K562 (cell line): Measurements from ENCODE around the gene LRP6. TPM values are rescaled to one million over a fixed set of nuclear protein-coding genes. Genes with fewer than 3 reads are reported as not detected.

Experiments used
- ATAC-seq: fragments of 200-7000 bp; cut with Tn5 transposase; 3 replicates; pipeline ENCODE4 v1.9.1; 2020; ENCODE audit warnings: moderate library complexity
- BruUV-seq: library from RNA; stranded (reverse); fragments of 400-500 nt; replicated peaks from 2 replicates; lab custom pipeline; 2021; lab: Mats Ljungman, UMichigan
- CTCF ChIA-PET: fragments of 300-600 bp; formaldehyde crosslinking; extraction: SDS; loops from one replicate; lab custom pipeline; 2021; ENCODE audit warnings: low intra/inter-chr PET ratio; lab: Yijun Ruan, JAX
- POLR2A ChIA-PET: fragments of 300-600, 350-650 bp; sonication (Branson Sonifier 250); formaldehyde crosslinking; extraction: SDS; loops from one replicate; lab custom pipeline; 2021; ENCODE audit warnings: antibody characterized with exemption, inconsistent platforms; lab: Yijun Ruan, JAX
- DNase-seq, 4 experiments: peaks; one replicate each; pipeline versions ENCODE4 v3.0.0 to v3.0.0-alpha.2; 2011 to 2018; ENCODE audit warnings: low spot score in 3 of 4, mixed read lengths in 3 of 4; ENCODE audit errors: extremely low read depth in 1 of 4
- FAIRE-seq: peaks from 2 replicates; lab custom pipeline; 2011; peaks lifted over from hg19 to GRCh38; lab: Jason Lieb, UNC
- H2AFZ ChIP-seq: 2 replicates; pipeline ENCODE4 v1.6.0; 2011; ENCODE audit warnings: low read depth, low read length, control low read depth, inconsistent platforms
- H3K27ac ChIP-seq: fragments of 200-600 bp; 3 replicates; pipeline ENCODE4 v1.8.0; 2011; ENCODE audit warnings: low read depth, mild to moderate bottlenecking, control low read depth, inconsistent platforms, low read length, moderate library complexity, mixed read lengths; ENCODE audit errors: extremely low read depth
- H3K27me3 ChIP-seq, 2 experiments: fragments of 300-600 bp in 1 of 2; 2 replicates in 1 of 2; 3 replicates in 1 of 2; pipeline versions ENCODE4 v1.6.0 to v1.8.0; 2011; ENCODE audit warnings: inconsistent platforms in 2 of 2, low read length in 2 of 2, mild to moderate bottlenecking in 1 of 2, mixed read lengths in 1 of 2, moderate library complexity in 1 of 2; ENCODE audit not compliant: control insufficient read depth in 2 of 2, insufficient read depth in 2 of 2
- H3K36me3 ChIP-seq: fragments of 300-600 bp; 3 replicates; pipeline ENCODE4 v1.8.0; 2011; ENCODE audit warnings: mild to moderate bottlenecking, low read length, inconsistent platforms; ENCODE audit not compliant: control insufficient read depth, insufficient read depth
- H3K4me1 ChIP-seq, 2 experiments: fragments of 200-600 bp in 1 of 2; replicated peaks in 1 of 2; 2 replicates in 1 of 2; 3 replicates in 1 of 2; pipeline versions ENCODE4 v1.5.1 to v1.8.0; 2011; ENCODE audit warnings: inconsistent platforms in 2 of 2, low read length in 2 of 2, mild to moderate bottlenecking in 1 of 2, mixed read lengths in 1 of 2, moderate library complexity in 1 of 2; ENCODE audit not compliant: control insufficient read depth in 2 of 2, insufficient read depth in 2 of 2
- H3K4me2 ChIP-seq: 2 replicates; pipeline ENCODE4 v1.6.1; 2011; ENCODE audit warnings: low read length, control low read depth, inconsistent platforms, mixed read lengths; ENCODE audit not compliant: insufficient read depth
- H3K4me3 ChIP-seq: fragments of 200-600 bp; sonication (generic), shearing (Covaris generic); 2 replicates; pipeline ENCODE4 v1.5.1; 2016; ENCODE audit warnings: control low read depth, inconsistent platforms
- H3K79me2 ChIP-seq: fragments of 200-600 bp; 3 replicates; pipeline ENCODE4 v1.8.0; 2011; ENCODE audit warnings: low read length, inconsistent platforms; ENCODE audit not compliant: control insufficient read depth, insufficient read depth
- H3K9ac ChIP-seq, 2 experiments: 2 replicates each; pipeline versions ENCODE4 v1.6.0 to v1.6.1; 2011; ENCODE audit warnings: low read depth in 2 of 2, low read length in 2 of 2, control low read depth in 1 of 2, inconsistent platforms in 1 of 2, mild to moderate bottlenecking in 1 of 2, mixed read lengths in 1 of 2; ENCODE audit not compliant: insufficient read depth in 1 of 2
- H3K9me1 ChIP-seq: one replicate; pipeline ENCODE4 v1.6.0; 2011; ENCODE audit warnings: inconsistent platforms, mild to moderate bottlenecking, low read length, moderate library complexity; ENCODE audit not compliant: control insufficient read depth, insufficient read depth
- H3K9me3 ChIP-seq: replicated peaks from 2 replicates; pipeline ENCODE4 v1.5.1; 2011; ENCODE audit warnings: low read depth, low read length, inconsistent platforms; ENCODE audit not compliant: control insufficient read depth, insufficient read depth
- H4K20me1 ChIP-seq: replicated peaks from 2 replicates; pipeline ENCODE4 v1.6.1; 2011; ENCODE audit warnings: low read length, inconsistent platforms, mixed read lengths; ENCODE audit not compliant: control insufficient read depth, insufficient read depth
- BRD9 ChIP-seq: fragments of 450-650 bp; IDR thresholded peaks from 2 replicates; pipeline ENCODE4 v1.6.1; 2018; ENCODE audit warnings: low read depth; ENCODE audit not compliant: partially characterized antibody
- EGR1 ChIP-seq: fragments of 450-650 bp; conservative IDR thresholded peaks from 2 replicates; pipeline ENCODE4 v1.6.1; 2017; ENCODE audit warnings: mild to moderate bottlenecking
- FOSL1 ChIP-seq: fragments of 200-800 bp; sonication (Bioruptor generic); conservative IDR thresholded peaks from 2 replicates; pipeline ENCODE4 v1.6.1; 2016; ENCODE audit warnings: missing genetic modification characterization, missing compliant biosample characterization
- GATAD2B ChIP-seq: fragments of 450-650 bp; IDR thresholded peaks from 2 replicates; pipeline ENCODE4 v1.6.1; 2017; ENCODE audit warnings: mild to moderate bottlenecking, borderline replicate concordance
- HMG20A ChIP-seq: fragments of 450-650 bp; formaldehyde crosslinking; conservative IDR thresholded peaks from 2 replicates; pipeline ENCODE4 v1.4.0; 2020; ENCODE audit warnings: mild to moderate bottlenecking, mixed read lengths
- LEF1 ChIP-seq: fragments of 450-650 bp; IDR thresholded peaks from 2 replicates; pipeline ENCODE4 v1.6.1; 2016; ENCODE audit warnings: mild to moderate bottlenecking
- MED1 ChIP-seq: sonication (generic); formaldehyde crosslinking; IDR thresholded peaks from 2 replicates; pipeline ENCODE4 v1.8.1; 2023; ENCODE audit warnings: missing genetic modification reagents, borderline replicate concordance
- MIER1 ChIP-seq: fragments of 450-650 bp; IDR thresholded peaks from 2 replicates; pipeline ENCODE4 v1.6.1; 2016; ENCODE audit warnings: antibody characterized with exemption, mild to moderate bottlenecking, low read depth
- NCOA1 ChIP-seq: fragments of 450-650 bp; IDR thresholded peaks from 2 replicates; pipeline ENCODE4 v1.6.1; 2016; ENCODE audit warnings: low read depth
- NKRF ChIP-seq: fragments of 450-650 bp; IDR thresholded peaks from 2 replicates; pipeline ENCODE4 v1.6.1; 2016; ENCODE audit warnings: borderline replicate concordance
- NUFIP1 ChIP-seq: fragments of 450-650 bp; IDR thresholded peaks from 2 replicates; pipeline ENCODE4 v1.6.1; 2018; ENCODE audit not compliant: partially characterized antibody
- PURB ChIP-seq: sonication (generic); formaldehyde crosslinking; IDR thresholded peaks from 2 replicates; pipeline ENCODE4 v1.9.0; 2021; ENCODE audit warnings: low read depth, mild to moderate bottlenecking, missing genetic modification reagents
- SAFB2 ChIP-seq: fragments of 200-400 bp; formaldehyde crosslinking; IDR thresholded peaks from 2 replicates; pipeline ENCODE4 v1.6.1; 2018; ENCODE audit warnings: borderline replicate concordance, low read length, low read depth, moderate library complexity; ENCODE audit not compliant: severe bottlenecking
- TCF3 ChIP-seq: sonication (generic); formaldehyde crosslinking; IDR thresholded peaks from 2 replicates; pipeline ENCODE4 v1.4.0; 2020; ENCODE audit warnings: mild to moderate bottlenecking, missing genetic modification reagents
- U2AF2 ChIP-seq: fragments of 200-400 bp; formaldehyde crosslinking; optimal IDR thresholded peaks from 2 replicates; pipeline ENCODE3; 2017; ENCODE audit warnings: low read depth, mild to moderate bottlenecking, low read length
- ZNF408 ChIP-seq: fragments of 250-450 bp; sonication (Bioruptor Pico); IDR thresholded peaks from 2 replicates; pipeline ENCODE4 v1.4.0; 2020; ENCODE audit warnings: low read depth, mild to moderate bottlenecking, moderate library complexity
- whole genome bisulfite sequencing: fragments of 100-300 bp; shearing (Covaris generic); methylation state at CpG from one replicate; pipeline ENCODE4 v1.1.6; 2016; ENCODE audit warnings: low coverage, mixed read lengths; ENCODE audit not compliant: insufficient coverage; ENCODE audit errors: missing lambda C conversion rate; 5-methylcytosine and 5-hydroxymethylcytosine counted together
- in situ Hi-C: fragments of 300-500 bp; cut with MboI; formaldehyde crosslinking; loops from 4 replicates; pipeline ENCODE4 v1.15.0; 2018; ENCODE audit warnings: inconsistent platforms, mixed read lengths
- intact Hi-C: fragments of 100-400 bp; cut with micrococcal nuclease; formaldehyde crosslinking; loops from 2 replicates; pipeline ENCODE4 v1.14.2; 2022
- polyA plus RNA-seq, 8 experiments: library from polyadenylated mRNA; depleted of rRNA in 4 of 8; stranded (reverse) in 5 of 8; unstranded in 3 of 8; fragments of >200 nt; fragmentation: Nextera tagmentation in 2 of 8; fragmentation: Illumina TruSeq in 1 of 8; extraction: Ambion mirVana in 2 of 8; extraction: Trizol in 1 of 8; gene quantifications; 2 replicates each; pipeline versions ENCODE4 v1.2.1 to v1.2.3, GENCODE V29; 2011 to 2014; ENCODE audit warnings: inconsistent platforms in 1 of 8, missing spikeins in 1 of 8
- total RNA-seq, 7 experiments: library from RNA; depleted of rRNA in 6 of 7; stranded (reverse); fragments of >200 nt in 6 of 7; fragmentation: Illumina TruSeq in 2 of 7; extraction: Trizol in 2 of 7; gene quantifications; 2 replicates each; pipeline versions ENCODE4 v1.2.1 to v1.2.3, GENCODE V29; 2011 to 2021; ENCODE audit warnings: low replicate concordance in 1 of 7

Gene LRP6
- total and polyA plus RNA-seq, 9 of the 15 experiments (the other 6 are each of a cell fraction or from before 2014, with no cell fraction given) = 3.0 to 17.0 (median 10.8) TPM

DNA sequence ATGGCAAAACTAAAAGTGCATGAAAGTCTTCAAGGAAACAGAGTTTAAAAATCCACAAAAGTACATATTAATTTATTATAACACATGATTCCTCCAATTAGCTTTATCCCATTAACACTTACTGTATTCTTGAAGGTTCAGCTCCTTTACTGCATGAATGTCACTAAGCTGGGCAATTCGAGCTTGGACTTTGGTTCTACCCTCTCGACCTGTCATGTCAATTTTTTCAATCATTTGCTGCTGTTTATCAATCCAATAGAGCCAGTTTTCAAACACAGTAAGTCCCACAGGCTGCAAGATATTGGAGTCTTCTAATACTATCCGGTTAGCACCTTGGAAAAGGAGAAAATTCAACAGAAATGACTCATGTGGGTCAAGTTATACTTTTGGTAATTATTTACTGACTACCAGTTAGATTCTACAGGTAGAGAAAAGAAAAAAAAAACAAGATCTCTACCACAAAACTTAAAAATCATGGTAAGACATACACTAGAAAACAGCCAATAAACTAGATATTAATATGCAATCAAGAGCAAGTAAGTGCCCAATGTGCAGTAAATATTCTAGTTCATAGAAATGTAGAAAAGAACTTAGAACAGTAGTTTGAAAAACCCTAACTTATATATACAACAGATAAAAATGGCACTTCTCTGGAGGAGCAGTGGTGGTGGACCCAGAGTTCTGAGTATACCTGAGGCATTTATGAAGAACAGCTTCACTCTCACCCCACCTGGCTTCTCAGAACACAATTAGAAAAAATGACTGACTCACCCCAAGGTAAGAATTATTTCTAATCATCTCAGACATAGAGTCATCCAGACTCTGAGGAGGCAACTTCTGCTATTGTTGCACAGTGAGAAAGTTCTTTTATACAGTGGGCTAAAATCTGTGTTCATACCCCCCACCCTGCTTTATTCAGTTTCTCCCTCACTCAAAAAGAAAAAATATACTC lies 128.4 kb downstream of the LRP6 start:
- Histone ChIP-seq H3K9ac (no peak overlapping the region), H3K36me3 (peaks cover 15% of the 10 kb centered on the region; the same call in 2 of the 3 replicates), H2AFZ (no peak overlapping the region), H3K79me2 (no peaks in the 10 kb centered on the region), H3K4me3 (no peak overlapping the region), H3K4me2 (no peak overlapping the region)
- DNase-seq (no peak), FAIRE-seq (no peak)
- POLR2A ChIA-PET = no interaction called here
- intact Hi-C loops = no loop called here
- CTCF ChIA-PET = no interaction called here
- BruUV-seq = no TSS peak
- WGBS = 69% methylated on average over 3 of the region's 3 CpGs
- TF ChIP-seq ZNF408 (CRISPR knock-in tag) = no peak
- no peak for TF ChIP-seq BRD9
- no peak for TF ChIP-seq LEF1
- no peak for TF ChIP-seq NCOA1
- no peak for TF ChIP-seq NUFIP1
- no peak for TF ChIP-seq GATAD2B
- no peak for TF ChIP-seq MIER1
- no peak for TF ChIP-seq HMG20A
- no peak for TF ChIP-seq SAFB2
- TF ChIP-seq FOSL1 (tag) = no peak
- TF ChIP-seq NKRF = no peak
- TF ChIP-seq EGR1 = no peak
- no peak for TF ChIP-seq MED1 (CRISPR knock-in tag)
- TF ChIP-seq TCF3 (CRISPR knock-in tag) = no peak
- TF ChIP-seq PURB (CRISPR knock-in tag) = no peak
- no peak for TF ChIP-seq U2AF2
- TF ChIP-seq, all 486 proteins: peak for 0
- no peaks in the 10 kb centered on the region for H4K20me1 ChIP-seq
- no peak for ATAC-seq
- in situ Hi-C loops = no loop called here
- H3K27ac ChIP-seq = no peak overlapping the region
- H3K9me3 ChIP-seq = no peaks in the 10 kb centered on the region
- no peaks in the 10 kb centered on the region for H3K27me3 ChIP-seq
- no peaks in the 10 kb centered on the region for H3K4me1 ChIP-seq
- H3K9me1 ChIP-seq = no peaks in the 10 kb centered on the region
